HFFc6 (cell line): ENCODE measurements around the gene GID8. TPM values are rescaled to one million over a fixed set of nuclear protein-coding genes. Genes with fewer than 3 reads are reported as not detected.

ENCODE experiments used
- DNase-seq: peaks from one replicate; pipeline ENCODE4 v3.0.0-alpha.2; 2018
- H3K27ac Mint-ChIP-seq: 2 replicates; pipeline ENCODE4 v1.8.0; 2020; ENCODE audit warnings: mild to moderate bottlenecking, mixed read lengths
- H3K27me3 Mint-ChIP-seq: 2 replicates; pipeline ENCODE4 v1.8.0; 2021; ENCODE audit warnings: mild to moderate bottlenecking, moderate library complexity, mixed read lengths; ENCODE audit not compliant: insufficient read depth
- H3K36me3 Mint-ChIP-seq: 2 replicates; pipeline ENCODE4 v1.8.0; 2021; ENCODE audit warnings: low read depth, mixed read lengths
- H3K4me1 Mint-ChIP-seq: 2 replicates; pipeline ENCODE4 v1.8.0; 2020; ENCODE audit warnings: low read depth, mixed read lengths
- H3K4me3 Mint-ChIP-seq: 2 replicates; pipeline ENCODE4 v1.8.0; 2020; ENCODE audit warnings: mild to moderate bottlenecking, moderate library complexity, mixed read lengths
- H3K9me3 Mint-ChIP-seq: 2 replicates; pipeline ENCODE4 v1.8.0; 2020; ENCODE audit warnings: mild to moderate bottlenecking, mixed read lengths
- total RNA-seq, 6 experiments: library from RNA; stranded (reverse); fragmentation: NEBNext Ultra II Directional; extraction: Animal tissue kit (Norgen Biotek cat#: 25700); gene quantifications; 2 replicates in 1 of 6; 3 replicates in 5 of 6; pipeline ENCODE4 v1.2.3, GENCODE V29; 2021
- TF ChIP-seq, protein P1 (sequence below): fragments of 200-600 bp; sonication (generic); IDR thresholded peaks from 2 replicates; pipeline ENCODE4 v1.5.0; 2021; ENCODE audit warnings: antibody characterized with exemption, mild to moderate bottlenecking

The GID8 gene
- total RNA-seq, 6 experiments from 2014 or later, result 19.1 to 26.9 (median 22.6) TPM

DNA sequence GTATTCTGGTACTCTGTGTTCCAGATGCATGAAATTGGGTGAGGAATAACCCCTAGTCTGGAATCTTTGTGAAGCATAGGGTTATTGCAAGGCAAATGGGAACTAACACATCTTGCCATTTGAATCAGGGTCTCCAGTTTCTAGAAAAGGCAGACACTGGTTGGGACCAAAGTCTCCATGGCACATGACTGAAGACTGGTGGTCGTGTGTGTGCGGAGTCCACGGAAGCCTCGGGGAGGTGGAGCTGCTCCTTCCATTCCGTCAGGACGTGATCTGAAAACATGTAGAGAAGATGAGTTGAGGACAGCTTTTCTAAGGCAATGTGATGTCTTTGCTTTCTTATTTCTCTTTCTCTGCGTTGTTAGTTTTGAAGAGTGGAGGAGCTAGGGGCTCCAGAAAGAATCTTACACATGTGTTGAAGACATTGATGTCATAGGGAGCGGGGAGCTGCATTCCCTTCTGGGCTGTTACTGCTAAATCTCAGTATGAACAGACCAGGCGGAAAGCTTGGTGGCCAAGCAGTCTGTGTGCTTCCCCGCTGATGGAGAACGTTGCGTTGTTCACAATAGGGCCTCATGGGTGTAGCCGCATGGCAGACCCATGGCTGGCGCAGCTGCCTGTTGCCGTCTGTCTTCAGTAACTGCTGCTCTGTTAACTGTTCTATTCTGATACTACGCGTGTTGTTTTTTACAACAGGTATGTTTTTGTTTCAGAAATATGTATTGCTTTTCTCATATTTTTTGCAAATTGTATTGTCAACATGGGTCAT, 9.8 kb downstream of the GID8 start:
- Mint-ChIP-seq H3K4me3 (no peak overlapping the region), H3K36me3 (peaks cover 59% of the 10 kb centered on the region), H3K9me3 (no peaks in the 10 kb centered on the region), H3K4me1 (no peaks in the 10 kb centered on the region), H3K27me3 (peaks cover 1% of the 10 kb centered on the region; the same call in 1 of the 2 replicates), H3K27ac (no peak overlapping the region)
- DNase-seq, result no peak
- TF ChIP-seq, protein P1, sequence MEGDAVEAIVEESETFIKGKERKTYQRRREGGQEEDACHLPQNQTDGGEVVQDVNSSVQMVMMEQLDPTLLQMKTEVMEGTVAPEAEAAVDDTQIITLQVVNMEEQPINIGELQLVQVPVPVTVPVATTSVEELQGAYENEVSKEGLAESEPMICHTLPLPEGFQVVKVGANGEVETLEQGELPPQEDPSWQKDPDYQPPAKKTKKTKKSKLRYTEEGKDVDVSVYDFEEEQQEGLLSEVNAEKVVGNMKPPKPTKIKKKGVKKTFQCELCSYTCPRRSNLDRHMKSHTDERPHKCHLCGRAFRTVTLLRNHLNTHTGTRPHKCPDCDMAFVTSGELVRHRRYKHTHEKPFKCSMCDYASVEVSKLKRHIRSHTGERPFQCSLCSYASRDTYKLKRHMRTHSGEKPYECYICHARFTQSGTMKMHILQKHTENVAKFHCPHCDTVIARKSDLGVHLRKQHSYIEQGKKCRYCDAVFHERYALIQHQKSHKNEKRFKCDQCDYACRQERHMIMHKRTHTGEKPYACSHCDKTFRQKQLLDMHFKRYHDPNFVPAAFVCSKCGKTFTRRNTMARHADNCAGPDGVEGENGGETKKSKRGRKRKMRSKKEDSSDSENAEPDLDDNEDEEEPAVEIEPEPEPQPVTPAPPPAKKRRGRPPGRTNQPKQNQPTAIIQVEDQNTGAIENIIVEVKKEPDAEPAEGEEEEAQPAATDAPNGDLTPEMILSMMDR, result no peak

DNA sequence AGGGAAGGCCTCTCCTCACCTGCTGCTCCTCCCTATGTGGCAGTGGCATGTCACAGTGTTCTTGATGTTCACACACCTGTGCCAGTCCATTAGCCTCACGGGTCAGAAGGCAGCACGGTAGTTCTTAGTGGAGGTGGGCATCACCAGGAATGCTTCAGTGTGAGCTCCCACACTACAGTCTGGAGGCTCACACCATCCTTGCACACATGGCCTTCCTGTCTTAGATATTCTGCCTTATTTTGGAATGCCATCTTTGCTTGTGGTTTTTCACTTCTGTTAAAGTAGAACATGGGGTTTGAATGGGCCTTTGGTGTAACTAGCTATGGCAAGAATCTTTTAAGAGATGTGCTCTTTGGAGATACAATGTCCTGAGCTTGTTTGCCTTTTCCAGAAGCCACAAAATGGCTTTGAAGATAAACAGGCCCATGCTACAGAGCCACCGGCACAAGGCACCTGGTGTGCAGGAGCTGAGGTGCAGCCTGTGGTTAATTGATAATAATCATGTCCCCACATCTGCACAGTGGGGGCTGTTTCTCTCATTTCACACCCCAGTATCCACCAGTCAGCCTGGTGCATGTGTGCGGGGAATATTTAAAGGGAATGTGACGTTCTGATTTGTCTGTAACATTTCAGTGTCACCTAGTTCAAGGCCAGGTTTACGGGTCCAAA, 11.3 kb downstream of the GID8 start:
- Mint-ChIP-seq H3K4me3 (no peak overlapping the region), H3K27me3 (peaks cover 1% of the 10 kb centered on the region; the same call in 1 of the 2 replicates), H3K4me1 (peaks cover 6% of the 10 kb centered on the region), H3K27ac (no peak overlapping the region), H3K36me3 (peaks cover 54% of the 10 kb centered on the region), H3K9me3 (no peaks in the 10 kb centered on the region)
- TF ChIP-seq, protein P1, result no peak
- no peak for DNase-seq

- Mint-ChIP-seq H3K27ac (no peak overlapping the region), H3K4me1 (peaks cover 9% of the 10 kb centered on the region), H3K36me3 (peaks cover 47% of the 10 kb centered on the region), H3K4me3 (no peak overlapping the region), H3K9me3 (no peaks in the 10 kb centered on the region), H3K27me3 (peaks cover 1% of the 10 kb centered on the region; the same call in 1 of the 2 replicates)
- TF ChIP-seq, protein P1, result 0 out of 2 replicates have a peak, but pooled peaks have one; percentile 16
- no peak for DNase-seq
Measured at GRCh38 chr20:62949962-62950361, 12.0 kb downstream of the GID8 start.

GRCh38 chr20:62950741-62951140, 12.8 kb downstream of the GID8 start:
- peaks cover 45% of the 10 kb centered on the region for H3K36me3 Mint-ChIP-seq
- H3K9me3 Mint-ChIP-seq, result no peaks in the 10 kb centered on the region
- TF ChIP-seq, protein P1, result no peak
- DNase-seq, result no peak
- no peak overlapping the region for H3K4me3 Mint-ChIP-seq
- H3K4me1 Mint-ChIP-seq, result peaks cover 9% of the 10 kb centered on the region
- H3K27ac Mint-ChIP-seq, result no peak overlapping the region
- H3K27me3 Mint-ChIP-seq, result peaks cover 1% of the 10 kb centered on the region; the same call in 1 of the 2 replicates

DNA sequence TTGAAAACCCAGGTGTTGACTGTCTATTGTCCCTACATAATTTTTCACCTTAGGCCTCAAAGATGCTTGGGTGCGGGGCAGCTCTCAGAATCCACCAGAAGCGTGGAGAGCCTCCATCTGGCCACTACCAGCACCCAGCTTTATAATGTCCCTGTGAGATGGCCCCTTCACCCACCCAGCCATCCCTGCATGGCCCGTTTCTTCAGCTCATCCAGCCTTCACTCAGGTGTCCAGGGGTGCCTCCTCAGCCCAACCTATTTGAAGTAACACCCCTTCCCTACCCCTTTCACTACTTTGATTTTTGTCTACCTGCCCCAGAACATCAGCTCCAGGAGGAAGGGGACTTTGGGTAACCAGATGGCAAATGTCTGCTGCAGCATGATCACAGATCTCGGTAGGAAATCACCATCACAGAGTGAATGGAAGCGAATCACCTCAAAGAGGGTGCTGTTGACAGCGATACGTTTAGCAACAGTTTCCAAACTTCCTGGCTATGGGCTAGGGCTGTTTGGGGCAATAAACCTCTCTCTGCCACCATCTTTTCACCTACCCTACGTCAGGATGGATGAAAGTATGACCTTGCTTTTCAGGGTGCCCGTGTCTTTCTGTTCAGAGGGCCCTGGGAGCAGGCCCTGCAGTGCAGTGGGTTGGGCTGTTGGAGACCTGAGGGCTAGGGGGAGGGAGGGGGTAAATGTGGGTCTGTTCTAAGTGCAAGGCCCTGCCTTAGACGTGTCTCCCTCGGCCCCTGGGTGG, 13.4 kb downstream of the GID8 start:
- Mint-ChIP-seq H3K36me3 (peaks cover 45% of the 10 kb centered on the region), H3K4me3 (no peak overlapping the region), H3K27ac (no peak overlapping the region), H3K27me3 (peaks cover 1% of the 10 kb centered on the region; the same call in 1 of the 2 replicates), H3K4me1 (peaks cover 9% of the 10 kb centered on the region), H3K9me3 (no peaks in the 10 kb centered on the region)
- DNase-seq, result no peak
- TF ChIP-seq, protein P1, result no peak
